A673 (cell line): Measurements from ENCODE around the gene RIPOR1. TPM values are rescaled to one million over a fixed set of nuclear protein-coding genes. Genes with fewer than 3 reads are reported as not detected.

Experiments
- BruUV-seq: library from RNA; stranded (reverse); fragments of 400-500 nt; replicated peaks from 2 replicates; lab custom pipeline; 2021; lab: Mats Ljungman, UMichigan
- CTCF ChIA-PET: fragments of 300-600 bp; sonication (Branson Sonifier 250); formaldehyde crosslinking; loops from one replicate; lab custom pipeline; 2022; ENCODE audit warnings: antibody characterized with exemption; lab: Charles Lee
- POLR2A ChIA-PET: fragments of 300-600 bp; sonication (Branson Sonifier 250); formaldehyde crosslinking; loops from one replicate; lab custom pipeline; 2022; ENCODE audit warnings: antibody characterized with exemption; ENCODE audit not compliant: low non-redundant PET; lab: Charles Lee
- DNase-seq: peaks from one replicate; pipeline ENCODE4 v3.0.0-alpha.2; 2015; ENCODE audit warnings: low spot score
- H3K27ac ChIP-seq: fragments of 200-600 bp; sonication (generic); 2 replicates; pipeline ENCODE4 v1.5.1; 2016; ENCODE audit warnings: mixed run types, low read depth, mild to moderate bottlenecking, mixed read lengths, antibody characterized with exemption, low read length; ENCODE audit not compliant: poor library complexity, severe bottlenecking
- H3K27me3 ChIP-seq: fragments of 200-600 bp; sonication (generic); replicated peaks from 2 replicates; pipeline ENCODE4 v1.6.1; 2017; ENCODE audit warnings: mixed run types, low read depth, mild to moderate bottlenecking, mixed read lengths, antibody characterized with exemption, low read length; ENCODE audit not compliant: insufficient read depth, poor library complexity
- H3K36me3 ChIP-seq: fragments of 200-600 bp; sonication (generic); 2 replicates; pipeline ENCODE4 v1.6.1; 2016; ENCODE audit warnings: mixed run types, mild to moderate bottlenecking, mixed read lengths, antibody characterized with exemption, low read length; ENCODE audit not compliant: insufficient read depth, poor library complexity, severe bottlenecking
- H3K4me1 ChIP-seq: fragments of 200-600 bp; sonication (generic); 2 replicates; pipeline ENCODE4 v1.6.1; 2017; ENCODE audit warnings: mixed run types, mild to moderate bottlenecking, mixed read lengths, antibody characterized with exemption, low read length; ENCODE audit not compliant: insufficient read depth, poor library complexity, severe bottlenecking
- H3K4me3 ChIP-seq: fragments of 200-600 bp; sonication (generic); 2 replicates; pipeline ENCODE4 v1.5.1; 2016; ENCODE audit warnings: low read depth, mixed run types, mild to moderate bottlenecking, mixed read lengths, low read length; ENCODE audit not compliant: poor library complexity, severe bottlenecking
- H3K9me3 ChIP-seq: fragments of 200-600 bp; sonication (generic); 2 replicates; pipeline ENCODE4 v1.6.1; 2016; ENCODE audit warnings: mixed run types, low read depth, mild to moderate bottlenecking, mixed read lengths, antibody characterized with exemption, low read length; ENCODE audit not compliant: poor library complexity, severe bottlenecking
- EZH2 ChIP-seq: fragments of 200-600 bp; sonication (generic); IDR thresholded peaks from 2 replicates; pipeline ENCODE4 v1.6.1; 2017; ENCODE audit warnings: borderline replicate concordance, low read depth, mild to moderate bottlenecking, mixed read lengths, antibody characterized with exemption, low read length; ENCODE audit not compliant: poor library complexity, severe bottlenecking
- intact Hi-C: fragments of 100-400 bp; cut with micrococcal nuclease; formaldehyde crosslinking; loops from one replicate; pipeline ENCODE4 v1.10.0; 2022; ENCODE audit not compliant: unreplicated experiment
- total RNA-seq: library from RNA; stranded (reverse); gene quantifications from 2 replicates; pipeline ENCODE4 v1.2.3, GENCODE V29; 2021
- TF ChIP-seq, protein P1 (sequence below): fragments of 300-800, 200-600 bp; sonication (generic); conservative IDR thresholded peaks from 2 replicates; pipeline ENCODE4 v1.5.1; 2017; ENCODE audit warnings: low read depth, mild to moderate bottlenecking, antibody characterized with exemption, low read length, moderate library complexity, mixed read lengths

The RIPOR1 gene
- total RNA-seq, 1 experiment from 2014 or later = 22.9 TPM

DNA sequence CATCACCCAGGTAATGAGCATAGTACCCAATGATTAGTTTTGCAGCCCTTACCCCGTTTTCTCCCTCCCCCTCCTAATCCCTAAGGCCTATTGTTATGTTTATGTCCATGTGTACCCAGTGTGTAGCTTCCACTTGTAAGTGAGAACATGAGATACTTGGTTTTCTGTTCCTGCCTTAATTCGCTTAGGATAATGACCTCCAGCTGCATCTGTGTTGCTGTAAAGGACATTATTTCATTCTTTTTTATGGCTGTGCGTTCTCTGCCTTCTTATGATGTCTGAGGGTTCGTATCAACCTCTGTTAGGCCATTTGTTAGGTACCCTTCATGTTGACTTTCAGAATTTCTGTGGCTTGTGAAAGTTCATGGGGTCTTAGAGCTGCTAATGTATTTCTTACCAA lies 64.7 kb downstream of the RIPOR1 start:
- Histone ChIP-seq H3K4me1 (peaks cover 5% of the 10 kb centered on the region), H3K36me3 (peaks cover 6% of the 10 kb centered on the region), H3K4me3 (no peak overlapping the region), H3K27ac (no peak overlapping the region), H3K9me3 (no peaks in the 10 kb centered on the region), H3K27me3 (no peaks in the 10 kb centered on the region)
- TF ChIP-seq, protein P1, sequence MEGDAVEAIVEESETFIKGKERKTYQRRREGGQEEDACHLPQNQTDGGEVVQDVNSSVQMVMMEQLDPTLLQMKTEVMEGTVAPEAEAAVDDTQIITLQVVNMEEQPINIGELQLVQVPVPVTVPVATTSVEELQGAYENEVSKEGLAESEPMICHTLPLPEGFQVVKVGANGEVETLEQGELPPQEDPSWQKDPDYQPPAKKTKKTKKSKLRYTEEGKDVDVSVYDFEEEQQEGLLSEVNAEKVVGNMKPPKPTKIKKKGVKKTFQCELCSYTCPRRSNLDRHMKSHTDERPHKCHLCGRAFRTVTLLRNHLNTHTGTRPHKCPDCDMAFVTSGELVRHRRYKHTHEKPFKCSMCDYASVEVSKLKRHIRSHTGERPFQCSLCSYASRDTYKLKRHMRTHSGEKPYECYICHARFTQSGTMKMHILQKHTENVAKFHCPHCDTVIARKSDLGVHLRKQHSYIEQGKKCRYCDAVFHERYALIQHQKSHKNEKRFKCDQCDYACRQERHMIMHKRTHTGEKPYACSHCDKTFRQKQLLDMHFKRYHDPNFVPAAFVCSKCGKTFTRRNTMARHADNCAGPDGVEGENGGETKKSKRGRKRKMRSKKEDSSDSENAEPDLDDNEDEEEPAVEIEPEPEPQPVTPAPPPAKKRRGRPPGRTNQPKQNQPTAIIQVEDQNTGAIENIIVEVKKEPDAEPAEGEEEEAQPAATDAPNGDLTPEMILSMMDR = no peak
- TF ChIP-seq EZH2 = no peak
- POLR2A ChIA-PET = no interaction called here
- intact Hi-C loops = no loop called here
- DNase-seq = peak; percentile 27
- no TSS peak for BruUV-seq
- CTCF ChIA-PET = no interaction called here

DNA sequence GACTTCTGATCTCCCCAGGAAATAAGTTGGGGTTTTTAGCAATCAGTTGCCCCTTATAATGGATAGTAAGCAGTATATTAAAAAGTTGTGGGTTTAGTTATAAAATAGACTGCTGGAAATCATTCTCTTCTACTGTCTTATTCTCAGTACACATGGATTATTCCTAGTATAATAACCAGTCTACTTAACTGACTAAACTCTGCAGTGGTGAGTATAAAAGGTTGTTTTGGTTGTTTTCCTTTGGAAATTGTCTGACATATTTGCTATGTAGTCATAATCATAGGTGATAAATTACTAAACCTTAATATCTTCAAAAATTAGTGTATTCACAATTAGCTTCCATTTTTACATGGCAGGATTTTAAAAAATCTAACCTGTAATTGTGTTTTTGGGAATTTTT lies 65.1 kb downstream of the RIPOR1 start:
- Histone ChIP-seq H3K27ac (no peak overlapping the region), H3K4me1 (peaks cover 5% of the 10 kb centered on the region), H3K27me3 (no peaks in the 10 kb centered on the region), H3K36me3 (peaks cover 6% of the 10 kb centered on the region), H3K9me3 (no peaks in the 10 kb centered on the region), H3K4me3 (no peak overlapping the region)
- TF ChIP-seq, protein P1 = no peak
- TF ChIP-seq EZH2 = no peak
- intact Hi-C loops = no loop called here
- BruUV-seq = no TSS peak
- CTCF ChIA-PET = no interaction called here
- DNase-seq = no peak
- POLR2A ChIA-PET = interaction anchor here (0.6 kb wide), 1 partner anchor 29 kb away, joined by 7 read pairs; no protein-coding TSS in a partner anchor

DNA sequence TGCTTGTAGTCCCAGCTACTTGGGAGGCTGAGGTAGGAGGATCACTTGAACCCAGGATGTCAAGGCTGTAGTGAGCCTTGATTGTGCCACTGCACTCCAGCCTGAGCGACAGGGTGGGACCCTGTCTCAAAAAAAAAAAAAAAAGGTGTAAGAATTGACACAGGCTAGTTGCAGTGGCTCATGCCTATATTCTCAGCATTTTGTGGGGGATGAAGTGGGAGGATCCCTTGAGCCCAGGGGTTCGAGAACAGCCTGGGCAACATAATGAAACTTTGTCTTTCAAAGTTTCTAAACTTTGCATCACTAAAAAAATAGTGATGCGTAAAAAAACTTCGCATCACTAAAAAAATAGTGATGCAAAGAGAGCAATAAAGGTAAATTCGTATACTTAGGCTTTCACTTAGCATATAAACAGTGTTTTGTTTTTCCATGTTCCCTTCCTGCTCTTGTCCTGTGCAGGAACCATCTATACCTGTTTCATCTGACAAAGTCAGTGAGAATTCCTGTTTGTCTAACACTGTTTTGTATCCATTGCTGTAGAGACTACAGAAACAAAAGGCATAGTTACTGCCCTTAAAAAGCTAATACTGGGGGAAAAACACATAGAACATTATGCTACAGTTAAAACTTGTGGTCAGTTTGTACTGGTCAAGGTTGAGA lies 65.8 kb downstream of the RIPOR1 start:
- TF ChIP-seq, protein P1 = no peak
- TF ChIP-seq EZH2 = no peak
- POLR2A ChIA-PET = interaction anchor here (0.6 kb wide), 1 partner anchor 30 kb away, joined by 7 read pairs; no protein-coding TSS in a partner anchor
- H3K4me1 ChIP-seq = peaks cover 5% of the 10 kb centered on the region
- H3K4me3 ChIP-seq = no peak overlapping the region
- no TSS peak for BruUV-seq
- H3K27me3 ChIP-seq = no peaks in the 10 kb centered on the region
- CTCF ChIA-PET = interaction anchor here (0.5 kb wide), 1 partner anchor 60 kb away, joined by 13 read pairs; no protein-coding TSS in a partner anchor
- peaks cover 6% of the 10 kb centered on the region for H3K36me3 ChIP-seq
- H3K9me3 ChIP-seq = no peaks in the 10 kb centered on the region
- no peak overlapping the region for H3K27ac ChIP-seq
- intact Hi-C loops = no loop called here
- no peak for DNase-seq
